COLO829 (cell line): ENCODE results near the gene SRL.
A peak's percentile ranks its signal among the peaks of the same experiment; 100 is the strongest.
"Not testable (repeated sequence)": the region's sequence is repeated elsewhere in the genome, so short reads cannot be mapped to it uniquely, and the experiment has no call there.

ENCODE experiments used
- DNase-seq: peaks from one replicate; pipeline ENCODE4 v3.0.0; 2012; ENCODE audit warnings: low spot score

The SRL gene

DNA sequence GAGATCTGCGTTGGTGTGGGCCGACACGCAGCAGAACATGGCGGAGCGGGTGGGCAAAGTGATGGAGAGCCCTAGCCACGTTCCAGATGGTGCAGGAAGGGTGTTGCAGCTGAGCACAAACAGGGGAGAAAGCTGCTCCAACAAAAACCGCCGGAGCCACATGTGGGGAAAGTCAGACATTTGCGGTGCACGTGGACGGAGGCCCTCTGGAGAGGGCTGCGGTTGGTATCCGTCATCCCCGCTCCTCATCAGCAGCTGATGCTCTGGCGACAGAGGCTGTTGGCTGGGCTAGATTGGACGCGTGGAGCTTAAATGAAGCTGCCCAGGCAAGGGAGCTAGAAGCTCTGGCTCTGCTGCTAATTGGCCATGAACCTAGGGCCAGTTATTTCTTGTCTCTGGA lies 82.2 kb downstream of the SRL start:
- no peak for DNase-seq

DNA sequence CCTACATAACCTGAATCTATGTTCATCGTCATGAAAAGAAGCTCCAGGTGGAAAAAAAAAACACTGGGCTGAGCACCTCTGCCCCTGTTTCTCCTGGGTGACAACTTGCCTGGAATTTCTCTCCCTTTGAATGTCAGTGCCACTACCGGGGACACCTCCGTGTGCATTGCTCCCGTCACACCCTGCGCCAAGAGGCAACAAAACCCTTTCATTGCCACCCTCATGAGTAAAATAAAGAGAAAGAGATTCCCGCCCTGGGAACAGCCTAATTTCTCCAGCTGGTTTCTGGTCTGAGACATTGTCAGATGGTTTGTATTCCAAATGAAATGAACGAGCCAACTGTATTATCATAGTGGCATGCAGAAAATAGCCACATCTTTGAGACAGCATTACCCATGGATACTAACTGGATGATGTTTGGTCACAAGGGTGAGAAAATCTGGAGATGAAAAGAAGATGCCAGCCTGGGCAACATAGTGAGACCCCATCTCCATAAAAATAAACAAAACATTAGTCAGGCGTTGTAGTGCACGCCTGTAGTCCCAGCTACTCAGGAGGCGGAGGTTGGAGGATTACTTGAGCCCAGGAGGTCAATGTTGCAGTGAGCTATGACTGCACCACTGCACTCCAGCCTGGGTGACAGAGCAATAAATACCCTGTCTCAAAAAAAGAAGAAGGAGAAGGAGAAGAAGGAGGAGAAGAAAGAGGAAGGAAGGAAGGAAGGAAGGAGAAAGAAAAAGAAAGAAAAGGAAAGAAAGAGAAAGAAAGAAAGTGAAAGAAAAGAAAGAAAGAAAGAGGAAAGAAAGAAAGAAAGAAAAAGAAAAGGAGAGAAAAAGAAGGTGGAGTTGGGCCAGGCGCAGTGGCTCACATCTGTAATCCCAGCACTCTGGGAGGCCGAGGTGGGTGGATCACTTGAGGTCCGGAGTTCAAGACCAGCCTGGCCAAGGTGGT lies 83.5 kb downstream of the SRL start:
- DNase-seq, result no peak

DNA sequence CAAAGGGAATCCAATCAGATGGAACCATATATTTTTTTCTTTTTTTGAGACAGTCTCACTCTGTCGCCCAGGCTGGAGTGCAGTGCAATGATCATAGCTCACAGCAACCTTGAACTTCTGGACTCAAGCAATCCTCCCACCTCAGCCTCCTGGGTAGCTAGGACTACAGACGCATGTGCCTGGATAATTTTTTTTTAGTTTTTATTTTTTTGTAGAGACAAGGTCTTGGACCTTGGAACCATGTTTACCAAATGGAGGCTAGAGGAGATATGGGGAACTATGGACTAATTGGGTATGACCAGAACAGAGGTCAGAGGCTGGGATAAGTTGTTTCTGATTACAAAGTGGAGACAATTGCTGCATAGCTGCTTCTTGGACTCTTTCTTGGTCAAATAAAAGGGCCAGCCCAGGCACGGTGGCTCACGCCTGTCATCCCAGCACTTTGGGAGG lies 84.5 kb downstream of the SRL start:
- no peak for DNase-seq

DNA sequence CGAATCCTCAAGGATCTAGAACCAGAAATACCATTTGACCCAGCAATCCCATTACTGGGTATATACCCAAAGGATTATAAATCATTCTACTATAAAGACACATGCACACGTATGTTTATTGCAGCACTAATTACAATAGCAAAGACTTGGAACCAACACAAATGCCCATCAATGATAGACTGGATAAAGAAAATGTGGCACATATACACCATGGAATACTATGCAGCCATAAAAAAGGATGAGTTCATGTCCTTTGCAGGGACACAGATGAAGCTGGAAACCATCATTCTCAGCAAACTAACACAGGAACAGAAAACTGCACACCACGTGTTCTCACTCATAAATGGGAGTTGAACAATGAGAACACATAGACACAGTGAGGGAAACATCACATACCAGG lies 85.4 kb downstream of the SRL start:
- DNase-seq, result not testable (repeated sequence)

DNA sequence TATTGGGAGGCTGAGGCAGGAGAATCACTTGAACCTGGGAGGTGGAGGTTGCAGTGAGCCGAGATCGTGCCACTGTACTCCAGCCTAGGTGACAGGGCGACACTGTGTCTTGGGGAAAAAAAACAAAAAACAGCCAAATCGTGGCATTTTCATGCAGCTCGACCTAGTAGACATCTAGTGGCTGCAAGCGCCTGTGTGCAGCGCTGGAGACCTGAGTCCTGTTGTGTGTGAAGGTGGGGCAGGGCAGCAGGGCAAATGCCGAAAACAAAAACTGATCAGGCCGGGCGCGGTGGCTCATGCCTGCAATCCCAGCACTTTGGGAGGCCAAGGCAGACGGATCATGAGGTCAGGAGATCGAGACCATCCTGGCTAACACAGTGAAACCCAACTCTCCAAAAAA lies 88.5 kb downstream of the SRL start:
- not testable (repeated sequence) for DNase-seq

DNA sequence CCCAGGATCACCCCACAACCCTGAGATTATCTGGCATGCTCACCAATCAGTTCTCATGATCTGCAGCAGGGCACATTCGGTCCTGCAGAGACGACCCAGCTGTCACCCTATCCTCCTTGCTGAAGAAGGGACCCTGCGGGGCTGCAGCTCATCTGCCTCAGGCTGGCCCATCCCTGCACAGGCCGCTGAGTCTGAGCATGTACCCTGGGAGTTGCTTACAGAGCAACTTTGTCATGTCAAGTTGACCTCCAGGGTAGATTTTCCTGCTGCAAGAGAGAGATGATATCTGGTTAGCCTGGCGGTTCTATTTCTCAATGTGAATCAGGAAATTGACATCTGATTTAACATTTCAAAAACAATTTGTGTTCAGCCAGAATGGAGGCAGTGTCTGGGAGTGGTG lies 89.6 kb downstream of the SRL start:
- DNase-seq, result no peak

DNA sequence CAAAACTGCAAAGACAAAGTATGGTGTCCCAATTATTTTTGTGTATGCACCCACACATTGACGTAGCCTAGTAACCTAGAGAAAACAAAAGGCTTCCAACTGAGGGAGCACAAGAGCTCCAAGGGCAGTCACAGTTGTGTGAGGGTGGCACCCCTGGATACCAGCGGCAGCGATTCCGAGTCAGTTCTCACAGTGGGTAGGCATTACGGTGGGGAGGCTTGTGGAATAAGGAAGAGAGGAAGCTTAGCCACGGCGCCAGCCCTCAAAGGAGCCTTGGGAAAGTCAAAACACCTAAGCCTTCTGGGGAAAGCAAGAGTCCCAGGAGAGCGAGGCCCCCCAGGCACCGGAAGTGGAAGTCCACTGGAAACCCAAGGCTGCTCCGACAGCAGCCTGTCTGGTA lies 94.6 kb downstream of the SRL start:
- no peak for DNase-seq

DNA sequence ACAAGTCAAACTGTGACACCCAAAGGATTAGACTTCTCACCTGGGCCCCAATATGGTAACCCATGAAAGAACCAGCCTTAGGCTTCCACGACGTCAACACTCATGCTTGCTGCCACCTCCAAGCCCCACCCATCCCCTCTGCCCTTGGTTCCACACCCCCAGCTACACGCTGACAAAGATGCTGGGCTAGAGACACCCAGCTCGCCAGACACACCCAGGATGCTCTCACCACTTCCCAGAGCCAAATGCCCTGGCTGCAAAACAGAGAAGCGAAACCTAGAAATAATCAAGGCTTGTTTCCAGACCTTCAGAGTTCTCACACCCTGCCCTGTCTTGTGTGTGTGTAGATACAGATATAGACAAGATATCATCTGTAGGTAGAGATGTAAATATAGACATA lies 99.6 kb downstream of the SRL start:
- no peak for DNase-seq

DNA sequence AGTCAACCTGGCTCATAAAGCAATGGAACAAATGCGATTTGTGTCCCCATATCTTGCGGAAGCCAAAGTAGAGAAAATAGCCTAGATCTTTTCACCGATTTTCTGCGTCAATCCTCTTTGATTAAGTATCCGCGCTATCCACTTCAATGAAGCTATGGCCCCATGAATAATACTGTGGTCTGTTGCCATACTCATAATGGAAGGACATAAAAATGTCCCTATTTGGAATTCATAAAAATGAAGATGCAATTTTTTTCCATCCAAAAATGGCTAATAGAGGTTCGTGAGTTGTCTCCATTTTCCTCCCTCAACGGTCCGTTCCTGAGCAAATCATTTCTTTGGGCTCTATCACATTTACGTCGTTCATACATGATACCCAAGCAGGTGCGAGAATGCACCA lies 100.3 kb downstream of the SRL start:
- DNase-seq, result no peak

DNA sequence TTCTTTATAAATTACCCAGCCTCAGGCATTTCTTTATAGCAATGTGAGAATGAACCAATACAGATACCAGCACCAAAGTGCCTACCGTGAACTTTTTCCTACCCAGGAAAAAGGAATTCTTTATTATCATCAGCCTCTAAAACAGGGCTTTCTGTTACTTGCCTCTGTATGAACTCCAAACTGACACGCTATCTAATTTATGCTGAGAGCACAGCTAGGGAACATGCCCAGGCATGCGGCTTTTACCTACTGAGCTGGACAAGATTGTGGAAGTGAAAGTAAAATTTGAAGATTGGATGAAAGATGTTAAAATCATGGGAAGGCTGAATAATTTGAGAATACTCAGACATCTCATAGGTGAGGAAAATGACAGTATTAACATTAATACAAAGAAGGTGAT lies 101.2 kb downstream of the SRL start:
- peak; percentile 79 for DNase-seq

DNA sequence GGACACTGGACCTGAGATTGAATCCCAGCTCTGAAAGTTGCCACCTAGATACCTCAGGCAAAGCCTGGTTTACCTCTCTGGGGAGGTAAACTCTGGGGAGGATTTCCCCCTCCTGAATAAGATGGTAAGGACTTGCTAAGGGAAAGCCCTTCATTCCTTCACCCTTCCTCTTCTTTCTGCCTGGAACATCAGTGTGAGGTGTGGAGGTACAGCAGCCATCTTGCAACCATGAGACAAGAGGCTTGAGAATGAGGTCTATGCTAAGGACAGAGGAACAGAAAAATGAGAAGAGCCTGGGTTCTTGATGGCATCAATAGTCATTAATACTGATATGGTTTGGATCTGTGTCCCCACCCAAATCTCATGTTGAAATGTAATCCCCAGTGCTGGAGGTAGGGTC lies 101.9 kb downstream of the SRL start:
- no peak for DNase-seq
